ENCODE measurements around the gene S100A11. TPM values are rescaled to one million over a fixed set of nuclear protein-coding genes. Genes with fewer than 3 reads are reported as not detected.
A peak's percentile ranks its signal among the peaks of the same experiment; 100 is the strongest.

The S100A11 gene
- total RNA-seq, 2 donors from 2014 or later: 194 to 260 TPM

GRCh38 chr1:152047413-152047729 lies 10.6 kb upstream of the S100A11 start:
- Histone ChIP-seq H3K4me3 (peak overlapping the region; percentile 6), H3K27ac (peak overlapping the region; percentile 96), H3K36me3 (no peaks in the 10 kb centered on the region), H3K9ac (ENCODE audit: low read depth in 2 of 2, low read length in 2 of 2) (peak overlapping the region; percentile 64 to 81), H3K4me1 (peaks cover 5% of the 10 kb centered on the region), H3K27me3 (no peaks in the 10 kb centered on the region), H3K9me3 (no peaks in the 10 kb centered on the region)
- DNase-seq: no peak
- intact Hi-C loops (cut with DNase I): no loop called here
- TF ChIP-seq CTCF (IDR thresholded peaks at IDR 0.05): no peak

GRCh38 chr1:152044386-152044785 lies 7.6 kb upstream of the S100A11 start:
- no peaks in the 10 kb centered on the region for H3K36me3 ChIP-seq
- H3K27ac ChIP-seq: no peak overlapping the region
- no peak overlapping the region for H3K9ac ChIP-seq (ENCODE audit: low read depth in 2 of 2, low read length in 2 of 2)
- no peaks in the 10 kb centered on the region for H3K27me3 ChIP-seq
- no peaks in the 10 kb centered on the region for H3K9me3 ChIP-seq
- no peak overlapping the region for H3K4me3 ChIP-seq
- intact Hi-C loops (cut with DNase I): no loop called here
- peaks cover 5% of the 10 kb centered on the region for H3K4me1 ChIP-seq
- TF ChIP-seq CTCF (IDR thresholded peaks at IDR 0.05): no peak
- DNase-seq: no peak

GRCh38 chr1:152043870-152044269 lies 7.1 kb upstream of the S100A11 start:
- Histone ChIP-seq H3K4me3 (no peak overlapping the region), H3K27ac (no peak overlapping the region), H3K9me3 (no peaks in the 10 kb centered on the region), H3K27me3 (no peaks in the 10 kb centered on the region), H3K36me3 (no peaks in the 10 kb centered on the region), H3K4me1 (peaks cover 5% of the 10 kb centered on the region), H3K9ac (ENCODE audit: low read depth in 2 of 2, low read length in 2 of 2) (no peak overlapping the region)
- intact Hi-C loops (cut with DNase I): no loop called here
- TF ChIP-seq CTCF (IDR thresholded peaks at IDR 0.05): no peak
- no peak for DNase-seq

- no peak overlapping the region for H3K4me3 ChIP-seq
- no peaks in the 10 kb centered on the region for H3K9me3 ChIP-seq
- intact Hi-C loops (cut with DNase I): no loop called here
- no peak overlapping the region for H3K27ac ChIP-seq
- no peak overlapping the region for H3K9ac ChIP-seq (ENCODE audit: low read depth in 2 of 2, low read length in 2 of 2)
- peaks cover 1% of the 10 kb centered on the region for H3K4me1 ChIP-seq
- no peaks in the 10 kb centered on the region for H3K36me3 ChIP-seq
- TF ChIP-seq CTCF (IDR thresholded peaks at IDR 0.05): no peak
- no peak for DNase-seq
- H3K27me3 ChIP-seq: no peaks in the 10 kb centered on the region
Measured at GRCh38 chr1:152042030-152042429, 5.2 kb upstream of the S100A11 start.

- no peak for DNase-seq
- Histone ChIP-seq H3K9me3 (no peaks in the 10 kb centered on the region), H3K4me3 (no peak overlapping the region), H3K9ac (ENCODE audit: low read depth in 2 of 2, low read length in 2 of 2) (no peak overlapping the region), H3K36me3 (no peaks in the 10 kb centered on the region), H3K4me1 (no peaks in the 10 kb centered on the region), H3K27ac (no peak overlapping the region), H3K27me3 (no peaks in the 10 kb centered on the region)
- intact Hi-C loops (cut with DNase I): no loop called here
- no peak for TF ChIP-seq CTCF (IDR thresholded peaks at IDR 0.05)
Measured at GRCh38 chr1:152039886-152040285, 3.1 kb upstream of the S100A11 start.

- no peak overlapping the region for H3K9ac ChIP-seq (ENCODE audit: low read depth in 2 of 2, low read length in 2 of 2)
- DNase-seq: no peak
- no peaks in the 10 kb centered on the region for H3K4me1 ChIP-seq
- no peaks in the 10 kb centered on the region for H3K36me3 ChIP-seq
- no peak overlapping the region for H3K27ac ChIP-seq
- no peak for TF ChIP-seq CTCF (IDR thresholded peaks at IDR 0.05)
- H3K9me3 ChIP-seq: no peaks in the 10 kb centered on the region
- intact Hi-C loops (cut with DNase I): no loop called here
- no peak overlapping the region for H3K4me3 ChIP-seq
- no peaks in the 10 kb centered on the region for H3K27me3 ChIP-seq
Measured at GRCh38 chr1:152039461-152039860, 2.7 kb upstream of the S100A11 start.
